EL (cell line): Measurements from ENCODE around the gene CORO7.
A peak's percentile ranks its signal among the peaks of the same experiment; 100 is the strongest.
"Not testable (repeated sequence)": the region's sequence is repeated elsewhere in the genome, so short reads cannot be mapped to it uniquely, and the experiment has no call there.

Experiments
- DNase-seq: peaks from one replicate; pipeline ENCODE4 v3.0.0-alpha.2; 2016

Gene CORO7

DNA sequence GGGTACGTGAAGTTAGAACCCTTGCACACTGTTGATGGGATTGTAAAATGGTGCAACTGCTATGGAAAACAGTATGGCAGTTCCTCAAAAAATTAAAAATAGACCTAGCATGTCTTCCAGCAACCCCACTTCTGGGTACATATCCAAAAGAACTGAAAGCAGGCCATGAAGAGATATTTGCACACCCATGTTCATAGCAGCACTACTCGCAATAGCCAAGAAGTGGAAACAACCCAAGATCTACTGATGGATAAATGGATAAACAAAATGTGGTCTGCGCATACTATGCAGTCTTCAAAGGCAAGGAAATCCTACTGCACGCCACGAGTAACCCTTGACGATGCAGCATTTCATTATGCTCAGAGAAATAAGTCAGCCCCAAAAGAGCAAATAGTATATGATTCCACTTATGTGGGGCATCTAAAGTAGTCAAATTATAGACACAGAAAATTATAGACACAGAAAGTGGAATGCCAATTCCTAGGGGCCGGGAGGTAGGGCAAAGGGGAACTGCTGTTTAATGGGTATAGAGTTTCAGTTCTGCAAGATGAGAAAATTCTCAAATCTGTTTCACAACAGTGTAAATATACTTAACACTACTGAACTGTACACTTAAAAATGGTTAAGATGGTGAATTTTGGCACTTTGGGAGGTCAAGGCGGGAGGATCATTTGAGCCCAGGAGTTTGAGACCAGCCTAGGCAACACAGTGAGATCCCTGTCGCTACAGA, 17.2 kb downstream of the CORO7 start:
- no peak for DNase-seq

DNA sequence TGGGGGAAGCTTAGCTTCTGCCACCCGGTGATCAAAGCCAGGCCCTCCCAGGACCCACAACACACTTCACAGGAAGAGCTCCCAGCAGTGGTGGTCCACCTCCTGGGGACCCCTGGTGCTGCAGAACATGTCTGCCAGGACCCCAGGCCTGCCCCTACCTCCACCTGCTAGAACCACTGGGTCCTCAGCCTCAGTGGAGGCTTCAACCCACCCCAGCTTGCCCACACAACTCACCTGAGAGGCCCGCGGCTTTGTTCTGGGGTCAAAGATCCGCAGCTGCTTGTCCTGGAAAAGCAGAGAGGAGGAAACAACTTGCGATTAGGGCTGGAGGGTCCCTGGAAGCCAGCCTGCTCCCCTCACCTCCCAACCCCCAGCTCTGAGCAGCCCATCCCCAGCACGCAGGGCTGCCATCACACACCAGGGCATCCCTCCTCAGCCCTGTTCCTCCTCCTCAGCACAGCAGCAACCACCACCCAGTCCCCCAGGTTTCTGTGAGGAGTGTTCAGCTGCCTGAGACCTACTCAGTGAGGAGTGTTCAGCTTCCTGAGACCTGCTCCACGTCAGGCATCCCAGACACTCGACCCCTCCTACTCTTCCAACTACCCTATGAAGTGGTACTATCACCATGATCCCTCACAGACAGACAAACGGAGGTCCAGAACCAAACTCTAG, 21.2 kb downstream of the CORO7 start:
- DNase-seq, result no peak

DNA sequence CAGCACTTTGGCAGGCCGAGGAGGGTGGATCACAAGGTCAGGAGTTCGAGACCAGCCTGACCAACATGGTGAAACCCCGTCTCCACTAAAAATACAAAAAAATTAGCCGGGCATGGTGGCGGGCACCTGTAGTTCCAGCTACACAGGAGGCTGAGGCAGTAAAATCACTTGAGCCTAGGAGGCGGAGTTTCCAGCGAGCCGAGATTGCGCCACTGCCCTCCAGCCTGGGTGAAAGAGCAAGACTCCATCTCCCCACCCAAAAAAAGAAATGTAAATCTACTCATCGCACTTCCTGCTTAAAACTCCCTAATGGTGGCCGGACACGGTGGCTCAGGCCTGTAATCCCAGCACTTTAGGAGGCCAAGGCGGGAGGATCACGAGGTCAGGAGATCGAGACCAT, 22.5 kb downstream of the CORO7 start:
- DNase-seq, result not testable (repeated sequence)

DNA sequence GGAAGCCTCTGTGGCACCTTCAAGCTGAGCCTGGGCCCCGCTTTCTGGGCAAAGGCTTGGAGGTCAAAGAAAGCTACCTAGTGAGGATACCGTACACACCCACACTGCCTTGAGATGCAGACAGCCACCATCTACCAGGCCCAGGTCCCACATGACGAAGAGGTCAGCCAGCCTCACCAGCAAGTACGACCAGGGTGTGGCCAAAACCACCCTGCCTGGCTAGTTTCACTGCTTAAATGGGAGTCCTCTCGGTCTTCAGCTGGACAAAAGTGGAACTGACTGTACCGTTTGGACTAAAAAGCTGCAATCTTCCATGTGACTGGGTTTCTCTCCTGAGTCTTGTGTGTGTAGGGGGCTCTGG, 23.2 kb downstream of the CORO7 start:
- DNase-seq, result peak; percentile 50

- peak; percentile 85 for DNase-seq
Measured at GRCh38 chr16:4392382-4393239, 23.8 kb downstream of the CORO7 start.

- DNase-seq, result no peak
Measured at GRCh38 chr16:4391631-4392381, 24.6 kb downstream of the CORO7 start.

DNA sequence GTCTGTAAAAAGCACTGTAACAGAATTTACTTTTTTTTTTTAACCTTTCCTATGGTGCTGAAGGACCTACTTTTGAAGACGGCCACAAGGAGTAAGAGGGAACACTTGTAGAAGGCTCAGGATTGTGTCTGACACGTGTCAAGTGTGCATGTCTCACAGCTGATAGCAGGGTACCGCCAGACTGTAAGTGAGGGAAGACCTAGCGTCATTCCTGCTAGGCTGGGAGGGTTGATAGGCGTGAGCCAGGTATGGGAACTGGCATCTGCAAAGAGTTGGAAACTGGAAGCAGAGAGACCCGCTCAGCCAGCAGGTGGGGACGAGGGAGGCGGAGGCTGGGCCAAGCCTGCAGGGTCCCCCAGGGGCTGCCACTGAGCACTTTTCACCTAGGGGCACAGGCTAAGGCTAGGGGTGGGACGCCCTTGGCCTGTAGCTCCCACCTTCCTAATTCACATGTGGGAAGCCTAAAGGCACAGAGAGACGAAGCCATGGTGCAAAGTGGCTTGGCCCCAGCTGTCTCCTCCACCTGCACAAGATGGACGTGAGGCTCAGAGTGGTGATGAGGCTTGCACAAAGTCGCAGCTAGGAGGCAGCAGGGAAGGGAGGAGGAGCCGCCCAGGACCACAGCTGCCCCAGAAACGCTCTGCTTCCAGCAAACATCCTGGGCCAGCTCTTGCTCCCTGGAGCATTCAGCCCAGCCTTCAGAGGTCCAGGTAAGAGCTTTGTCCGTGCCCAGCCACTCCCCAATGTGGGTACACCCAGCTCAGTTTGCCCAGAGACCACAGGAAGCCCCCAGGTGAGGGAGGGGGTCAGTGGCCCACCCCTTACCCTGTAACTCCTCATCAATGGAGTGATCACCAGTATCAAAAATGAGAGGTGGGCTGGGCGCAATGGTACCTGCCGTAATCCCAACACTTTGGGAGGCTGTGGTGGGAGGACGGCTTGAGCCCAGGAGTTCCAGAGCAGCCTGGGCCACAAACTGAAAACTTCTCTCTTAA, 25.8 kb downstream of the CORO7 start:
- DNase-seq, result no peak

- DNase-seq, result no peak
Measured at GRCh38 chr16:4389051-4389955, 27.1 kb downstream of the CORO7 start.

GRCh38 chr16:4388271-4389021, 27.9 kb downstream of the CORO7 start:
- DNase-seq, result peak; percentile 85

- DNase-seq, result no peak
Measured at GRCh38 chr16:4387781-4388180, 28.6 kb downstream of the CORO7 start.

- no peak for DNase-seq
Measured at GRCh38 chr16:4386951-4387565, 29.3 kb downstream of the CORO7 start.

- DNase-seq, result peak; percentile 51
Measured at GRCh38 chr16:4386451-4386805, 30.0 kb downstream of the CORO7 start.

DNA sequence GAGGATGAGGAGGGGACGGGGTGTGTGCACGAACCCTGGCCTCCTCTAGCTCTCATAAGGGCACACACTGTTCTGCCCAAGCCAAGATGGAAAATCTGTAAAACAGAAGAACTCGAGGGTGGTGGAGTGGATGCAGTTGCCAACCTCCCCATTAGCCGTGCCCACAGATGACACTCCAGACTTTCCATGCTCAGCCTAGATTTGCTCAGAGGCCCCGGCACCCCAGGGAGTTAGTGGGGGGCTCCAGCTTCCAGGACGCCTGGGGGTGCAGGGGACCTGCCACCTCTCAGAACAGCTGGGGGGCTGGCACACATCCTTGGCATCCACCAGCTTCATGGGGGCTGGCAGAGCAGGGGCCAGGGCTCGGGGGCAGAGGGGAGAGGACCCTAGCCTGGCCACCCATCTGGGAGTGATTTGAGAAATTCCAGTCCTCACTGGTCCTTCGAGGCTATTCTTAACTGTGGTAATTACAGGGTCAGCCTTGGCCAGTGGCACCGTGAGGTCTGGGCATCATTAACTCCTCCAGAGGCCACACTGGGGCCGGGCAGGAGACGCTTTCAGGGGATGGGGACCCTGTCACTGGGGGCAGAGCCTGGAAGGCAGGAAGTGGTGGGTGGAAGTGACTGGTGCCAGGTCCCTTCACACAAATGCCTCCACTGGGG, 30.5 kb downstream of the CORO7 start:
- DNase-seq, result no peak

- no peak for DNase-seq
Measured at GRCh38 chr16:4385066-4385788, 31.2 kb downstream of the CORO7 start.

GRCh38 chr16:4384509-4384942, 31.9 kb downstream of the CORO7 start:
- DNase-seq, result no peak

- no peak for DNase-seq
Measured at GRCh38 chr16:4383591-4384444, 32.6 kb downstream of the CORO7 start.

DNA sequence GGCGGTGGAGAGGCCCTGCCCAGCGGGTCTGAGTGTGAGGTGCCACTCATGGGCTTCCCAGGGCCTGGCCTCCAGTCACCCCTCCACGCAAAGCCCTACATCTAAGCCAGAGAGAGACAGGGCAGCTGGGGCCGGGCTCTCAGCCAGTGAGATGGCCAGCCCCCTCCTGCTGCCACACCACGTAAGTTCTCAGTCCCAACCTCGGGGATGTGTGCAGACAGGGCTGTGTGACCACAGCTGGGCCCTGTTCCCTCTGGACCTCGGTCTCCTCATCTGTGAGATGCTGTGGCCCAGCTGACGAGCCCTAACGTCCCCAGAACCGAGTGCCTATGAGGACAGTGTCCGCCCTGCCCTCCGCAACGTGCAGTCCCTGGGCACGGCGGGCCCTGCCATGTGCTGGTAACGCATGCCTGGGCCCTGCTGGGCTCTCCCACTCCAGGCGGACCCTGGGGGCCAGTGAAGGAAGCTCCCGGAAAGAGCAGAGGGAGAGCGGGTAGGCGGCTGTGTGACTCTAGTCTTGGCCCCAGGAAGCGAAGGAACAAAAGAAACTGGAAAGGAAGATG, 33.5 kb downstream of the CORO7 start:
- DNase-seq, result no peak
